ENCODE results near the gene PACS2.
"Not testable (repeated sequence)": the region's sequence is repeated elsewhere in the genome, so short reads cannot be mapped to it uniquely, and the experiment has no call there.

Gene PACS2

DNA sequence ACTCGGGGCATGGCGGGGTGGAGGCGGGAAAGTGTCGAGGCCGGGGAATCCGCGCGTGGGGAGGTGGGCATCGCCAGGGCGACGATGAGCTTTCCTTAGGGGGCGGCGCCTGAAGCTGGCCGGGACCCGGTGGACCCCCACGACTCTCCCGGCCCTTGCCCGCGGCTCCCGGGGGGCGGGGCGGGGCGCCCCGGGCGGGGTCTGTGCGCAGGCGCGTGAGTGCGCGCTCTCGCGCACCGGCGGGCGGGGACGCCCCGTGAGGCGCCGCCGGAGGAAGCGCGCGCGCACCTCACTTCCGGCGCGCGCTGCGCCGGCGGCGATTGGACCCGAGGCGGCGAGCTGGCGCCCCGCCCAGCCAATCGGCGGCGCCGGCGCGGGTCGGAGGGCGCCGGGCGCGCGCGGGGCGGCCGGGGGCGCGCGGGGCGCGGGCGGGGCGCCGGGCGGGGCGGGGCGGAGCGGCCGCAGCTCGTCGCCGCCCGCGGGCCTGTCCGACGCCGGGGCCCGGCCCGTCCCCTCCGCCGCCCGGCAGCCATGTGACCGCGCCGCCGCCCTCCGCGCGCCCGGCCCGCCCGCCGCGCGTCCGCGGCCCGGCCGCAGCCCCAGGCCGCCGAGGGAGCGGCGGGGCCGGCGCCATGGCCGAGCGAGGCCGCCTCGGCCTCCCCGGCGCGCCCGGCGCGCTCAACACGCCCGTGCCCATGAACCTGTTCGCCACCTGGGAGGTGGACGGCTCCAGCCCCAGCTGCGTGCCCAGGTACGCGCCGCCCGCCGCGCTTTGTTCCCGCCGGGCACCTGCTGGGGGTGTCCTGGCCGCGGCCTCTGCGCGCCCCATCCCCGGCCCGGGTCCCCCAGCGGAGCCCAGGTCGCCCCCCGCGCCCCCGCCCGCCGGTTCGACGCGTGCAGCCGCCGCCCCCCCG, at the start of gene PACS2:
PACS2 (plus strand) TSS at position 462 of the 914 bp plus-strand sequence; CDS start at position 633, 171 bp downstream.
- H3K4me3 ChIP-seq (ENCODE audit: low read depth, low read length) = peak within 1 kb of the TSS; percentile 69

- no peak overlapping the region for H3K4me3 ChIP-seq (ENCODE audit: low read depth, low read length)
Observed at GRCh38 chr14:105267820-105268548, 46.6 kb upstream of the PACS2 start.

DNA sequence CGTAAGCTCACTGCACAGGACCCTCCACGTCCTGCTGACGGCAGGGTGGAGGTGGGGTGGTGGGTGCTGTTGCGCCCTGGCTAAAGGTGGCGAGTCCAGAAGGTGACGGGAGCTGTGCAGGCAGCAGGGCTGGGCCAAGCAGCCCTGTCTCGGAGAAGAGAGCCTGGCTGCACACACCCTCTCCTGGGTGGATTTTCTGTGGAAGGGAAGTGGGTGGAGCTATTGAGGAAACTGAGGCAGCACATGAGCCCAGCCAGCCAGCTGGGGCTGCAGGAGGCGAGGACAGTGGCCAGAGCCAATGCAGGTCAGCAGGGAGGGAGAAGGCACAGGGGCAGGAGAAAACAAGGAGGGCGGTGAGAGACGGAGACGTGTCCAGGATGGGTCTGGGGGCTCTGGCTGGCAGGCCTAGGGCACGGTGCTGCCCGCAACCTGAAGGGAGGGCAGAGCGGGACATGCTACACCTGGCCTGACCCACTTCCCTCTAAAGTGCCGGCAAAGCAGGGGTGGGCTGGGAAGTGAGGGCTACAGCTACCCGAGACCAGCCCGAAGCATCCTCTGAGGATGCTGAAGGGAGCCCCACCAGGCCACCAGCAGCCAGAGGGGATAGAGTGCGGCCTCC, 45.7 kb upstream of the PACS2 start:
- no peak overlapping the region for H3K4me3 ChIP-seq (ENCODE audit: low read depth, low read length)

DNA sequence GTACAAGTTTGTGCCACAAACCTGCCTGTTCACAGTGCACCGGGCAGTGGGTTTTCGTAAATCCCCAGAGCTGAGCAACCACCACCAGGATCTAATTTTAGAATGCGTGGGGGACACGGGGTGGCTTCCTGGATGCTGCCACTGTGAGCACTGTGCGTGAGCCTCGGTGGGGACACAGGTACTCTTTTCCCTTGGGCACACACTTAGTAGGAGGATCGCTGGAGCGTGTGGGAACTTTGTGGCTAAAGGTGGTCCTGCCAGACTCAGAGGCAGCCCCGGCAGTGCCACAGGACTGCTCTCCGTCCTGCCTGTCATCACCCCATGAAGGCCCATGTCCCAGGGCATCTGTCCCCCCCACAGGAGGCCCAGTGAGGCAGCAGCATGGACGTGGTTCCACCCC, 45.1 kb upstream of the PACS2 start:
- H3K4me3 ChIP-seq (ENCODE audit: low read depth, low read length) = no peak overlapping the region

GRCh38 chr14:105271224-105271890, 43.2 kb upstream of the PACS2 start:
- H3K4me3 ChIP-seq (ENCODE audit: low read depth, low read length) = no peak overlapping the region

GRCh38 chr14:105272623-105273022, 41.9 kb upstream of the PACS2 start:
- no peak overlapping the region for H3K4me3 ChIP-seq (ENCODE audit: low read depth, low read length)

GRCh38 chr14:105273062-105273461, 41.5 kb upstream of the PACS2 start:
- no peak overlapping the region for H3K4me3 ChIP-seq (ENCODE audit: low read depth, low read length)

GRCh38 chr14:105274637-105275036, 39.9 kb upstream of the PACS2 start:
- H3K4me3 ChIP-seq (ENCODE audit: low read depth, low read length) = no peak overlapping the region

DNA sequence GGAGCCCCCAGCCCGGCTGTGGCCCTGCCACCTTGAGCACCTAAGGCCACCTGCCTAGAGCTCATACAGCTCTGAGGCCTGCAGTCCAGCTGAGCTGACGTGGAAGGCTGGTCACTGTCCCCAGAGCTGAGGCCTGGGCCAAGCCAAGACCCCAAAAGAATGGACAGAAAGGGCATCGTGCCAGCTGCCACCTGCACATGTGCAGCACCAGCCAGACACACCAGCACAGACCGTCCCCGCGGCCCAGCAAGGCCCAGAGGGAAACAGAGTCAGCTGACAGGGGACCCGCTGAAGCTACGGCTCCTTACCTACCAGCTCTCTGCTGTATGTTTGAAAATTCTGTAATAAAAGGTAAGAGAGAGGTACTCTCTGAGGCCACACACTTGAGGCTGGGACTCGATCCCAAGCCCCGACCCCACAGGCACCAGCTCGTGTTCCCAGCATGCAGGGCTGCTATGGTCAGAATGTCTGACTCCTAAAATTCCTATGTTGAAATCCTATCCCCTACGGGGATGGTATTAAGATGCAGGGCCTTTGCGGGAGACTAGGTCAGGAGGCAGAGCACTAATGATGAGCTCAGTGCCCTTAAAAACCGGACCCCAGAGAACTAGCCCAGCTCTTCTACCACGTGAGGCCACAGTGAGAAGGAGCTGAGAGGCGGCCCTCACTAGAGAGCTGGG, 39.1 kb upstream of the PACS2 start:
- H3K4me3 ChIP-seq (ENCODE audit: low read depth, low read length) = no peak overlapping the region

GRCh38 chr14:105277448-105277847, 37.1 kb upstream of the PACS2 start:
- not testable (repeated sequence) for H3K4me3 ChIP-seq (ENCODE audit: low read depth, low read length)

DNA sequence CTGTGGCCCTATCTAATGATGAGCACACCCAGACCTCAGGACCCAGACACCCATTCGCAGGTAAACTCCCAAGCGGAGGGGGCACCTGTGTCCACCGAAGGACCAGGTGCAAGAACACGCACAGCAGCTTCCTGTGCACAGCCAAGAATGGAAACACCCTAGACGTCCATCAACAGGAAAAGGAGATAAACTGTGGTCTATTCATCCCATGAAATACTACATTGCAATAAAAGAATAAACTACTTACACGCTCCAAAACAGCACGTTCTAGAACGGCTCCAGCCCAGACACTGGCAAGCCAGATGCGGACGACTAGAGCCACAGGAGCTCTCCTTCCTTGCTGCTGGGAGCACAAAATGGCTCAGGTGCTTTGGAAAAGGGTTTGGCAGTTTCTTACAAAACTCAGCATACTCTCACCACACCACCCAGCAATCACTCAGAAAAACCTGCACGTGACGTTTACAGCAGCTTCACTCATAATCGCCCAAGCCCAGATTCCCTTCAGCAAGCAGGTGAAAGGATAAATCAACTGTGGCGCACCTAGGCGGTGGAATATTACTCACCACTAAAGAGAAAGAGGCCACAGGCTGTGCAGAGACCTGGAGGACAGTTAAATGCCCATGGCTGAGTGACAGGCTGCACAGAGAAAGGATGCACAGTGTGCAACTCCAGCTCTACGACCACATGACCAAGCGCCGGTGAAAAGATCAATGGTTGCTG, 34.7 kb upstream of the PACS2 start:
- H3K4me3 ChIP-seq (ENCODE audit: low read depth, low read length) = no peak overlapping the region

DNA sequence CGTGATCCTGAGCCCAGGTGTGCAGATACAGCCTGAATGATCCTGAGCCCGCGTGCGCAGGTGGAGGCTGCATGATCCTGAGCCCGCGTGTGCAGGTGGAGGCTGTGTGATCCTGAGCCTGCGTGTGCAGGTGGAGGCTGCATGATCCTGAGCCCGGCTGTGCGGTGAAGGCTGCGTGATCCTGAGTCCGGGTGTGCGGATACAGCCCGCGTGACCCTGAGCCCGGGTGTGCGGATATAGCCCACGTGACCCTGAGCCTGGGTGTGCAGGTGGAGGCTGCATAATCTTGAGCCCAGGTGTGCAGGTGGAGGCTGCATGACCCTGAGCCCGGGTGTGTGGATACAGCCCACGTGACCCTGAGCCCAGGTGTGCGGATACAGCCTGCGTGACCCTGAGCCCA, 34.0 kb upstream of the PACS2 start:
- no peak overlapping the region for H3K4me3 ChIP-seq (ENCODE audit: low read depth, low read length)

- H3K4me3 ChIP-seq (ENCODE audit: low read depth, low read length) = no peak overlapping the region
Observed at GRCh38 chr14:105281371-105282097, 33.0 kb upstream of the PACS2 start.

- no peak overlapping the region for H3K4me3 ChIP-seq (ENCODE audit: low read depth, low read length)
Observed at GRCh38 chr14:105282098-105282725, 32.3 kb upstream of the PACS2 start.

- H3K4me3 ChIP-seq (ENCODE audit: low read depth, low read length) = no peak overlapping the region
Observed at GRCh38 chr14:105283028-105283427, 31.5 kb upstream of the PACS2 start.

DNA sequence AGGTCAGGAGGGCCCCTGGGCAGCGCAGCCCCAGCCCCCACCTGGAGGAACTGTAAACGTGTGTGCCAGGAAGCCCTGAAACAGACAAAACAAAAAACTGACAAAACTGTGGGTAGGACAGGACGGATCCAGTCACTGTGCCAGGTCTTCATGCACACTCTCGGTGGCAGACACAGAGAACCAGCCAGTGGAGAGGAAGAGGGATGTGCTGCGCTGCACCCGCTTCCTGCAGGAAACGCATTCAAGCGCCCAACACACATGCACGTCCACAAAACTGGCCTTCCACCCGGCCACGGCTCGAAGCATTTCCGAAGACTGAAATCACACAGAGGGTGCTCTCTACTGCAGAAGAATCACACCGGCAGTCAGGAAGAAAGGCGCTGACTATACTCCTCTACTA, 30.6 kb upstream of the PACS2 start:
- H3K4me3 ChIP-seq (ENCODE audit: low read depth, low read length) = no peak overlapping the region

GRCh38 chr14:105285174-105285573, 29.4 kb upstream of the PACS2 start:
- H3K4me3 ChIP-seq (ENCODE audit: low read depth, low read length) = no peak overlapping the region

GRCh38 chr14:105286759-105287144, 27.8 kb upstream of the PACS2 start:
- no peak overlapping the region for H3K4me3 ChIP-seq (ENCODE audit: low read depth, low read length)
